HCT116 (cell line): Measurements from ENCODE around the gene FBN3.

Experiments used
- CEBPB ChIP-seq: IDR thresholded peaks from 2 replicates; pipeline ENCODE4 v1.6.1; 2012; ENCODE audit warnings: low read depth
- EZH2 ChIP-seq: fragments of 200-600 bp; sonication (generic); IDR thresholded peaks from 2 replicates; pipeline ENCODE4 v1.6.1; 2017; ENCODE audit warnings: antibody characterized with exemption, mixed run types
- EZH2phosphoT487 ChIP-seq: fragments of 200-600 bp; IDR thresholded peaks from 2 replicates; pipeline ENCODE4 v1.6.1; 2018; ENCODE audit warnings: antibody characterized with exemption, borderline replicate concordance
- POLR2A ChIP-seq: IDR thresholded peaks from 2 replicates; pipeline ENCODE4 v1.7.0; 2011; ENCODE audit warnings: borderline replicate concordance; ENCODE audit not compliant: insufficient read depth, insufficient read length; ENCODE audit errors: extremely low read depth
- POLR2AphosphoS5 ChIP-seq: IDR thresholded peaks from 2 replicates; pipeline ENCODE4 v1.6.1; 2011; ENCODE audit warnings: mild to moderate bottlenecking, low read depth, low read length, moderate library complexity
- SIN3A ChIP-seq: IDR thresholded peaks from 2 replicates; pipeline ENCODE4 v1.6.1; 2012; ENCODE audit warnings: low read depth
- TCF7L2 ChIP-seq: IDR thresholded peaks from 2 replicates; pipeline ENCODE4 v1.7.0; 2011; ENCODE audit warnings: borderline replicate concordance, inconsistent platforms; ENCODE audit not compliant: insufficient read depth, insufficient read length; ENCODE audit errors: extremely low read depth
- YY1 ChIP-seq: IDR thresholded peaks from 2 replicates; pipeline ENCODE4 v1.6.1; 2011; ENCODE audit warnings: low read length, low read depth, moderate library complexity, mild to moderate bottlenecking; ENCODE audit not compliant: insufficient replicate concordance; ENCODE audit errors: extremely low read depth
- ZFX ChIP-seq: fragments of 450-650 bp; IDR thresholded peaks from 2 replicates; pipeline ENCODE4 v1.6.1; 2017
- TF ChIP-seq, protein P1 (sequence below), 3 experiments: fragments of 200-600 bp in 1 of 3; sonication (generic) in 1 of 3; IDR thresholded peaks in 2 of 3; conservative IDR thresholded peaks in 1 of 3; 2 replicates each; pipeline ENCODE4 v1.5.1; 2012 to 2017; ENCODE audit warnings: low read depth in 2 of 3, low read length in 2 of 3, antibody characterized with exemption in 1 of 3, borderline replicate concordance in 1 of 3, control low read depth in 1 of 3, mild to moderate bottlenecking in 1 of 3, mixed read lengths in 1 of 3, mixed run types in 1 of 3, moderate library complexity in 1 of 3; ENCODE audit not compliant: insufficient read depth in 1 of 3

GRCh38 chr19:8038815-8039214 lies 110.6 kb downstream of the FBN3 start:
- TF ChIP-seq, protein P1, sequence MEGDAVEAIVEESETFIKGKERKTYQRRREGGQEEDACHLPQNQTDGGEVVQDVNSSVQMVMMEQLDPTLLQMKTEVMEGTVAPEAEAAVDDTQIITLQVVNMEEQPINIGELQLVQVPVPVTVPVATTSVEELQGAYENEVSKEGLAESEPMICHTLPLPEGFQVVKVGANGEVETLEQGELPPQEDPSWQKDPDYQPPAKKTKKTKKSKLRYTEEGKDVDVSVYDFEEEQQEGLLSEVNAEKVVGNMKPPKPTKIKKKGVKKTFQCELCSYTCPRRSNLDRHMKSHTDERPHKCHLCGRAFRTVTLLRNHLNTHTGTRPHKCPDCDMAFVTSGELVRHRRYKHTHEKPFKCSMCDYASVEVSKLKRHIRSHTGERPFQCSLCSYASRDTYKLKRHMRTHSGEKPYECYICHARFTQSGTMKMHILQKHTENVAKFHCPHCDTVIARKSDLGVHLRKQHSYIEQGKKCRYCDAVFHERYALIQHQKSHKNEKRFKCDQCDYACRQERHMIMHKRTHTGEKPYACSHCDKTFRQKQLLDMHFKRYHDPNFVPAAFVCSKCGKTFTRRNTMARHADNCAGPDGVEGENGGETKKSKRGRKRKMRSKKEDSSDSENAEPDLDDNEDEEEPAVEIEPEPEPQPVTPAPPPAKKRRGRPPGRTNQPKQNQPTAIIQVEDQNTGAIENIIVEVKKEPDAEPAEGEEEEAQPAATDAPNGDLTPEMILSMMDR (IDR thresholded peaks at IDR 0.05 in 2 of 3, conservative IDR thresholded peaks at IDR 0.05 in 1 of 3; ENCODE audit: borderline replicate concordance in 1 of 3, insufficient read depth in 1 of 3, low read depth in 2 of 3, low read length in 2 of 3): no peak
- TF ChIP-seq TCF7L2 (no peak), POLR2AphosphoS5 (no peak), POLR2A (no peak), ZFX (no peak), SIN3A (no peak), YY1 (no peak), EZH2 (no peak), CEBPB (no peak), EZH2phosphoT487 (no peak)
